Activated CD4-positive, alpha-beta T cell treated with anti-CD3 and anti-CD28 coated beads for 36 hours (primary cell): Measurements from ENCODE around the gene LAIR2. TPM values are rescaled to one million over a fixed set of nuclear protein-coding genes. Genes with fewer than 3 reads are reported as not detected.
"Not testable (repeated sequence)": the region's sequence is repeated elsewhere in the genome, so short reads cannot be mapped to it uniquely, and the experiment has no call there.

Source experiments
- ATAC-seq: fragments of 200-7000 bp; cut with Tn5 transposase; one replicate; pipeline ENCODE4 v1.10.0; 2021; ENCODE audit warnings: mild to moderate bottlenecking, moderate library complexity
- CTCF ChIA-PET: fragments of 350-600 bp; sonication (Branson Sonifier 250); formaldehyde crosslinking; loops from one replicate; lab custom pipeline; 2021; ENCODE audit warnings: antibody characterized with exemption; lab: Charles Lee
- POLR2A ChIA-PET: fragments of 350-600 bp; sonication (Branson Sonifier 250); formaldehyde crosslinking; loops from one replicate; lab custom pipeline; 2021; ENCODE audit warnings: antibody characterized with exemption, inconsistent platforms; lab: Charles Lee
- DNase-seq: peaks from one replicate; pipeline ENCODE4 v3.0.0-alpha.2; 2020
- H3K27ac Mint-ChIP-seq: one replicate; pipeline ENCODE4 v1.8.0; 2021; ENCODE audit warnings: mixed read lengths
- H3K27me3 Mint-ChIP-seq: one replicate; pipeline ENCODE4 v1.8.0; 2021; ENCODE audit warnings: mixed read lengths
- H3K36me3 Mint-ChIP-seq: one replicate; pipeline ENCODE4 v1.8.0; 2021; ENCODE audit warnings: low read depth, mixed read lengths
- H3K4me1 Mint-ChIP-seq: one replicate; pipeline ENCODE4 v1.8.0; 2021; ENCODE audit warnings: mixed read lengths
- H3K4me3 Mint-ChIP-seq: one replicate; pipeline ENCODE4 v1.8.0; 2021; ENCODE audit warnings: mild to moderate bottlenecking, moderate library complexity, mixed read lengths
- H3K9me3 Mint-ChIP-seq: one replicate; pipeline ENCODE4 v1.8.0; 2021; ENCODE audit warnings: low read depth, mixed read lengths
- intact Hi-C, 2 experiments: fragments of 100-400 bp; cut with DNase I in 1 of 2; cut with micrococcal nuclease in 1 of 2; formaldehyde crosslinking; loops; one replicate each; pipeline versions ENCODE4 v1.14.2 to v1.15.1; 2022 to 2024; cut with DNase I, micrococcal nuclease
- total RNA-seq, 2 experiments: library from RNA; stranded (reverse); gene quantifications; one replicate each; pipeline ENCODE4 v1.2.3, GENCODE V29; 2021

The LAIR2 gene
- total RNA-seq, 2 experiments from 2014 or later: 3.7 to 5.1 TPM

DNA sequence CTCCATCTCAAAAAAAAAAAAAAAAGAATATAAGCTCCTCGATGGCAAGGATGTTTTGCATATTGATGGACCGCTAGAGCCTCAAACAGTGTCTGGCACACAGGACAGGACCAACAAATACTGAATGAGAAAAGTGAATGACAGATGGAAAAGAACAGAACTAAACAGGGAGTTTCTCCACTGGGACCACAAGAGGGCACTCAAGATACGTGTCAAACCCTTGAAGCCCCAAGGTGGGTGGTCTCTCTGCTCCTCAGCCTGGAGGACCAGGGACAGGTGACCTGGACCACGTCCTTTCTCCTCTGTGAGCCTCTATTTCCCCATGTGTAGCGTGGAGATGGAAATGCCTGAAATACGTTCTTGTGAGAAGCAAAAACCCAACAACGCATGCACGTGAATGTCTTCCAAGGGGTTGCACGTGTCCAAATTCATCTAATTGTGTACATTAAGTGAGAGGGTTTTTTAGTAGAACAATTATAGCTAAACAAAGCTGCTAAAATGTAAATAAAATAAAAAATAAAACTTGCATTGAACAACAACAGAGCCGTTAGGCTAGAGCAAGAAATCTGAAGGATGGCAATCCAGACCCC lies 23.9 kb upstream of the LAIR2 start:
- DNase-seq (no peak), ATAC-seq (peak; percentile 57)
- Mint-ChIP-seq H3K27me3 (peaks cover 29% of the 10 kb centered on the region), H3K4me3 (no peak overlapping the region), H3K4me1 (peaks cover 2% of the 10 kb centered on the region), H3K27ac (no peak overlapping the region), H3K36me3 (no peaks in the 10 kb centered on the region), H3K9me3 (no peaks in the 10 kb centered on the region)
- intact Hi-C loops: no loop called here
- ChIA-PET CTCF (interaction anchor here (0.8 to 5.3 kb wide), 6 partner anchors 10 to 200 kb away, joined by 4 to 59 read pairs (median 4); no protein-coding TSS in a partner anchor), POLR2A (interaction anchor here (0.7 kb wide), 1 partner anchor 44 kb away, joined by 3 read pairs; no protein-coding TSS in a partner anchor)

DNA sequence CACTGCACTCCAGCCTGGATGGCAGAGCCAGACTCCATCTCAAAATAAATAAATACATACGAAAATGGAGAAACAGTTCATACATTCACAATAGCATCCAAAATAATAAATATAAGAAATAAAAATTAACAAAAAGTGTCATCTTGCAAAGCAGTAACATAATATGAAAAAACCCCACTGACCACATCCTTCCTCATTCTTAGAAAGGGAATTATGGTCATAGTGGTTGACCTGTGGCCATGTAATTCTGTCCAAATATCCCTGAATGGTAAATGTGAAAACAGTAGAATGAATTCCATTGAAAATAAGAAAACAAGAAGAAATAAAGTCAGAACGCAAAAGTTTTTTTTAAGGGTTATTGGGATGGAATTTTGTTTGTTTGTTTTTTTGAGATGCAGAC lies 22.6 kb upstream of the LAIR2 start:
- intact Hi-C loops: loop anchor here (5.0 kb wide), 2 partner anchors 42 to 437 kb away; no protein-coding TSS in a partner anchor
- no peak overlapping the region for H3K27ac Mint-ChIP-seq
- CTCF ChIA-PET: interaction anchor here (2.4 to 5.3 kb wide), 2 partner anchors 194 to 199 kb away, joined by 6 to 59 read pairs; no protein-coding TSS in a partner anchor

GRCh38 chr19:54481326-54481930 lies 21.2 kb upstream of the LAIR2 start:
- ATAC-seq: peak; percentile 47
- peak; percentile 53 for DNase-seq
- no peak overlapping the region for H3K4me3 Mint-ChIP-seq
- intact Hi-C loops: loop anchor here (1.0 to 5.0 kb wide), 3 partner anchors 41 to 436 kb away; no protein-coding TSS in a partner anchor
- peaks cover 2% of the 10 kb centered on the region for H3K4me1 Mint-ChIP-seq
- H3K9me3 Mint-ChIP-seq: no peaks in the 10 kb centered on the region
- H3K36me3 Mint-ChIP-seq: no peaks in the 10 kb centered on the region
- POLR2A ChIA-PET: no interaction called here
- H3K27me3 Mint-ChIP-seq: peaks cover 28% of the 10 kb centered on the region
- CTCF ChIA-PET: interaction anchor here (0.7 to 5.3 kb wide), 13 partner anchors 11 to 198 kb away, joined by 3 to 59 read pairs (median 4); partner anchors contain the start of gene LENG9
- no peak overlapping the region for H3K27ac Mint-ChIP-seq

More for the DNA sequence above, 22.6 kb upstream of the LAIR2 start:
- Mint-ChIP-seq H3K4me1 (peaks cover 2% of the 10 kb centered on the region), H3K36me3 (no peaks in the 10 kb centered on the region), H3K27me3 (peaks cover 27% of the 10 kb centered on the region), H3K4me3 (no peak overlapping the region), H3K9me3 (no peaks in the 10 kb centered on the region)
- no peak for ATAC-seq
- POLR2A ChIA-PET: no interaction called here
- no peak for DNase-seq

DNA sequence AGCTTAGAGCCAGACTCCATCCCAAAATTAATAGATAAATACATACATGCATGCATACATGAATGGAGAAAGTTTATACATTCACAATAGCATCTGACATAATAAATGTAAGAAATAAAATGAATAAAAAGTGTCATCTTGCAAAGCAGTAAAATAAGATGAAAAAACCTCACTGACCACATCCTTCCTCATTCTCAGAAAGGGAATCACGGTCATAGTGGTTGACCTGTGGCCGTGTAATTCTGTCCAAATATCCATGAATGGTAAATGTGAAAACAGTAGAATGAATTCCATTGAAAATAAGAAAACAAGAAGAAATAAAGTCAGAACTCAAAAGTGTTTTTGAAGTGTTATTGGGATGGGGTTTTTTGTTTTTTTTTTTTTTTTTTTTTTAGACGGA lies 19.7 kb upstream of the LAIR2 start:
- Mint-ChIP-seq H3K27ac (no peak overlapping the region), H3K9me3 (no peaks in the 10 kb centered on the region), H3K27me3 (peaks cover 18% of the 10 kb centered on the region), H3K4me3 (no peak overlapping the region), H3K4me1 (peaks cover 2% of the 10 kb centered on the region), H3K36me3 (no peaks in the 10 kb centered on the region)
- ATAC-seq (no peak), DNase-seq (no peak)
- ChIA-PET CTCF (interaction anchor here (1.6 to 5.3 kb wide), 3 partner anchors 33 to 197 kb away, joined by 8 to 59 read pairs (median 11); no protein-coding TSS in a partner anchor), POLR2A (no interaction called here)
- intact Hi-C loops: loop anchor here (5.0 kb wide), 2 partner anchors 39 to 434 kb away; no protein-coding TSS in a partner anchor

DNA sequence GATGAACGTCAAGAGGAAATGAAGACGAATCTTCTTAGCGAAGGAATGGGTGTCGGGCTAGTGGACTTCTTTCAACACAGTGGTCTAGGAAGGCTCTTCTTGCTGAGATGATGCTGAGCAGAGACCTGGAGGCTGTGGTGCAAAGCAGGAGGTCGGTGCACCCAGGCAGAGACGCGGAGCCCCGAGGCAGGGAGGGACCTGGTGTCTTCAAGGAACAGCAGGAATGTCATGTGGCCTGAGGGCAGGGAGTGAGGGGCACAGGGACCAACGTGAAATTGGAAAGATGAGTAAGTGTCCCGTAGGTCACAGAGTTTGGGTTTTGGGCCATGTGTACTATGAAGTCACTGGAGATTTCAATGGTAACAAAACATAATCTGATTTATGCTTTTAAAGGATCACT lies 18.2 kb upstream of the LAIR2 start:
- Mint-ChIP-seq H3K27ac (no peak overlapping the region), H3K4me1 (peaks cover 2% of the 10 kb centered on the region), H3K9me3 (no peaks in the 10 kb centered on the region), H3K4me3 (no peak overlapping the region), H3K27me3 (peaks cover 14% of the 10 kb centered on the region), H3K36me3 (no peaks in the 10 kb centered on the region)
- ChIA-PET POLR2A (no interaction called here), CTCF (no interaction called here)
- ATAC-seq (no peak), DNase-seq (no peak)
- intact Hi-C loops: loop anchor here (5.0 kb wide), 2 partner anchors 38 to 433 kb away; no protein-coding TSS in a partner anchor

GRCh38 chr19:54485851-54486250 lies 16.8 kb upstream of the LAIR2 start:
- ATAC-seq (no peak), DNase-seq (no peak)
- intact Hi-C loops: no loop called here
- Mint-ChIP-seq H3K27me3 (peaks cover 10% of the 10 kb centered on the region), H3K4me1 (peaks cover 2% of the 10 kb centered on the region), H3K36me3 (no peaks in the 10 kb centered on the region), H3K9me3 (no peaks in the 10 kb centered on the region), H3K27ac (no peak overlapping the region), H3K4me3 (no peak overlapping the region)
- ChIA-PET CTCF (interaction anchor here (0.7 kb wide), 1 partner anchor 9 kb away, joined by 3 read pairs; no protein-coding TSS in a partner anchor), POLR2A (no interaction called here)

DNA sequence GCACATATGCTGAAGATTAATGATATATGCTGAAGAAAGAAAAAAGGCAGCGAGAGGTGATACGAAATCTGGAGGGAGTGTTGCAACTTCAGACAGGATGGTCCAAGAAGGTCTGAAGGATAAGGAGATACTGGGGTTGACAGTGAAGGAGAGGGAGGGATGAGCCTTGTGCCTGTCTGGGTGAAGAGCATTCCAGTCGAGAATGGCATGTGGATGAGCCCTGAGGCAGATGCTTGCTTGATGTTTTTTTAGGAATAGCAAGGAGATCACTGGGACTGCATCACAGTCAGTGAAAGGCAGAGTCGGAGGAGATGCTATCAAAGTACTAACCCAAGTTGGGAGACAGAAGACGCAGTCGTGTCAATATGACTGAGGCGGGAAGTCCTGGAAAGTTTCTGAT lies 13.3 kb upstream of the LAIR2 start:
- POLR2A ChIA-PET: no interaction called here
- peaks cover 10% of the 10 kb centered on the region for H3K27me3 Mint-ChIP-seq
- no peak for DNase-seq
- no peak for ATAC-seq
- H3K4me1 Mint-ChIP-seq: no peaks in the 10 kb centered on the region
- CTCF ChIA-PET: no interaction called here
- intact Hi-C loops: no loop called here
- H3K9me3 Mint-ChIP-seq: no peaks in the 10 kb centered on the region
- no peak overlapping the region for H3K27ac Mint-ChIP-seq
- H3K4me3 Mint-ChIP-seq: no peak overlapping the region
- no peaks in the 10 kb centered on the region for H3K36me3 Mint-ChIP-seq

DNA sequence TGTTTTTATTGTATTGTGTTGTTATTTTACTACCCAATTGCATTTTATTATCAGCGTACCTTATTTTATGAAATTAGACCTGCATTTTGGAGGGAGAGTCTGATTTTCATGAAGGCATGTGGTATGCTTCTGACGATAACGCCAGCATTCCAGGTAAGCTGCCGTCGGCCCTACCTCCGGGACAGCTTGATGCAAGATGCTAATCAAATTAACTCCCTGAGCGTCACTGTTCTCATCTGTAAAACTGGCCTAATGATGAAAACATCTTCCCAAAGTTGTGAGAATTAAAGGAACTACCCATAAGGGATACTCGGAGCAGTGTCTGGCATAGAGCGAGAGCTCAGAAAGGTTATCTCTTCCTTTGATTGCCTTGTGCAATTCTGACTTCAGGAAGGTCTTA lies 12.9 kb upstream of the LAIR2 start:
- ATAC-seq: no peak
- Mint-ChIP-seq H3K4me3 (no peak overlapping the region), H3K9me3 (no peaks in the 10 kb centered on the region), H3K27ac (no peak overlapping the region), H3K27me3 (peaks cover 10% of the 10 kb centered on the region), H3K36me3 (no peaks in the 10 kb centered on the region), H3K4me1 (no peaks in the 10 kb centered on the region)
- POLR2A ChIA-PET: no interaction called here
- CTCF ChIA-PET: no interaction called here
- intact Hi-C loops: no loop called here
- no peak for DNase-seq

DNA sequence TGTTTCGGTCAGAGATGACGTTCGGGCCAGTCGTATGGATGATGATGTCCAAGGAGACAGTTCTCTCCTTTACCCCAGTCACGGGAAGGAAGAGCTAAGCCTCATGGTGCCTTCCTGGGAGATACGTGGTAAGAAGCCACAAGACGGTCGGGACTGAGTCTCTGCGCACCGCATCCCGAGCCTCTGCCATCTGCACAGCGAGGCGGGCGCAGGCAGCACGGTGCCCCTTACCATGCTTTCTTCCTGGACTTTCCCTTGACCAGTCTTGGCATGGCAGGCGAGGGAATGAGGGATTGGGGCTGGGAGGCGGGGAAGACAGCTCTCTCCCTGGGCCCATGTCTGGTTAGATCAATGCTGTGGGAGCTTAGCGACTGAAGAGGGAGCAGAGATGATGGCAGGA lies 10.1 kb upstream of the LAIR2 start:
- H3K4me1 Mint-ChIP-seq: peaks cover 11% of the 10 kb centered on the region
- intact Hi-C loops: no loop called here
- H3K9me3 Mint-ChIP-seq: no peaks in the 10 kb centered on the region
- no peak overlapping the region for H3K27ac Mint-ChIP-seq
- CTCF ChIA-PET: no interaction called here
- no peak for DNase-seq
- POLR2A ChIA-PET: no interaction called here
- H3K36me3 Mint-ChIP-seq: no peaks in the 10 kb centered on the region
- ATAC-seq: no peak
- H3K4me3 Mint-ChIP-seq: no peak overlapping the region
- peaks cover 14% of the 10 kb centered on the region for H3K27me3 Mint-ChIP-seq

GRCh38 chr19:54493056-54493455 lies 9.6 kb upstream of the LAIR2 start:
- DNase-seq, ATAC-seq, H3K27ac Mint-ChIP-seq, H3K36me3 Mint-ChIP-seq, intact Hi-C loops, POLR2A ChIA-PET, H3K9me3 Mint-ChIP-seq, H3K4me3 Mint-ChIP-seq: not testable (repeated sequence)
- Mint-ChIP-seq H3K27me3 (peaks cover 15% of the 10 kb centered on the region), H3K4me1 (peaks cover 16% of the 10 kb centered on the region)
- CTCF ChIA-PET: interaction anchor here (0.8 kb wide), 1 partner anchor 15 kb away, joined by 4 read pairs; no protein-coding TSS in a partner anchor

- Mint-ChIP-seq H3K27ac (no peak overlapping the region), H3K4me1 (peaks cover 23% of the 10 kb centered on the region), H3K9me3 (no peaks in the 10 kb centered on the region), H3K36me3 (no peaks in the 10 kb centered on the region), H3K4me3 (no peak overlapping the region), H3K27me3 (peaks cover 17% of the 10 kb centered on the region)
- ChIA-PET CTCF (interaction anchor here (0.8 kb wide), 1 partner anchor 14 kb away, joined by 4 read pairs; no protein-coding TSS in a partner anchor), POLR2A (no interaction called here)
- ATAC-seq: no peak
- intact Hi-C loops: no loop called here
- no peak for DNase-seq
These were observed 8.6 kb upstream of the LAIR2 start for GRCh38 chr19:54493967-54494585.
